HepG2 (cell line): Measurements from ENCODE around the gene CPED1. TPM values are rescaled to one million over a fixed set of nuclear protein-coding genes. Genes with fewer than 3 reads are reported as not detected.

Experiments
- ATAC-seq: fragments of 200-7000 bp; cut with Tn5 transposase; 3 replicates; pipeline ENCODE4 v1.9.1; 2020; ENCODE audit warnings: mild to moderate bottlenecking, moderate library complexity
- BruUV-seq: library from RNA; stranded (reverse); fragments of 400-500 nt; replicated peaks from 2 replicates; lab custom pipeline; 2021; lab: Mats Ljungman, UMichigan
- CTCF ChIA-PET: fragments of 300-600 bp; formaldehyde crosslinking; extraction: SDS; loops from one replicate; lab custom pipeline; 2021; ENCODE audit warnings: low total read pairs, inconsistent platforms, low intra/inter-chr PET ratio; lab: Yijun Ruan, JAX
- POLR2A ChIA-PET: fragments of 350-600 bp; sonication (Branson Sonifier 250); formaldehyde crosslinking; loops from one replicate; lab custom pipeline; 2020; ENCODE audit warnings: antibody characterized with exemption, inconsistent platforms; lab: Yijun Ruan, JAX
- DNase-seq: peaks from one replicate; pipeline ENCODE4 v3.0.0-alpha.2; 2015; ENCODE audit warnings: low spot score
- FAIRE-seq: peaks from 3 replicates; lab custom pipeline; 2011; peaks lifted over from hg19 to GRCh38; lab: Jason Lieb, UNC
- H2AFZ ChIP-seq: one replicate; pipeline ENCODE4 v1.6.1; 2011; ENCODE audit warnings: low read length, inconsistent platforms
- H3K27ac ChIP-seq: fragments of 300-600 bp; 3 replicates; pipeline ENCODE4 v1.8.0; 2011; ENCODE audit warnings: mixed run types, mild to moderate bottlenecking, mixed read lengths, low read length, inconsistent platforms; ENCODE audit not compliant: insufficient read depth; ENCODE audit errors: extremely low read length
- H3K27me3 ChIP-seq, 2 experiments: fragments of 200-600 bp in 1 of 2; 2 replicates in 1 of 2; 3 replicates in 1 of 2; pipeline versions ENCODE4 v1.6.0 to v1.8.0; 2011; ENCODE audit warnings: low read length in 2 of 2, mild to moderate bottlenecking in 2 of 2, moderate library complexity in 2 of 2, inconsistent platforms in 1 of 2; ENCODE audit not compliant: insufficient read depth in 2 of 2, control insufficient read depth in 1 of 2
- H3K36me3 ChIP-seq, 2 experiments: fragments of 200-600 bp in 1 of 2; replicated peaks in 1 of 2; 2 replicates in 1 of 2; 3 replicates in 1 of 2; pipeline versions ENCODE4 v1.5.1 to v1.8.0; 2011; ENCODE audit warnings: low read length in 2 of 2, inconsistent platforms in 1 of 2; ENCODE audit not compliant: insufficient read depth in 2 of 2, control insufficient read depth in 1 of 2
- H3K4me1 ChIP-seq: 2 replicates; pipeline ENCODE4 v1.5.1; 2012; ENCODE audit warnings: low read length, inconsistent platforms; ENCODE audit not compliant: insufficient read depth
- H3K4me2 ChIP-seq: 2 replicates; pipeline ENCODE4 v1.6.0; 2011; ENCODE audit warnings: low read depth, low read length, inconsistent platforms
- H3K4me3 ChIP-seq, 3 experiments: fragments of 200-600 bp in 1 of 3; sonication (generic), shearing (Covaris generic) in 1 of 3; replicated peaks in 1 of 3; 2 replicates each; pipeline ENCODE4 v1.5.1; 2011 to 2016; ENCODE audit warnings: low read length in 3 of 3, inconsistent platforms in 2 of 3, low read depth in 2 of 3, mild to moderate bottlenecking in 2 of 3, control low read depth in 1 of 3, mixed read lengths in 1 of 3; ENCODE audit not compliant: insufficient read depth in 1 of 3
- H3K79me2 ChIP-seq: one replicate; pipeline ENCODE4 v1.6.1; 2011; ENCODE audit warnings: low read length, inconsistent platforms; ENCODE audit not compliant: insufficient read depth
- H3K9ac ChIP-seq: 2 replicates; pipeline ENCODE4 v1.6.0; 2011; ENCODE audit warnings: mild to moderate bottlenecking, low read depth, low read length, inconsistent platforms; ENCODE audit not compliant: insufficient read depth
- H3K9me3 ChIP-seq: 2 replicates; pipeline ENCODE4 v1.5.1; 2012; ENCODE audit warnings: mild to moderate bottlenecking, low read length
- H4K20me1 ChIP-seq: 2 replicates; pipeline ENCODE4 v1.6.0; 2011; ENCODE audit warnings: inconsistent platforms, mild to moderate bottlenecking, low read length, moderate library complexity; ENCODE audit not compliant: insufficient read depth
- CEBPB ChIP-seq: IDR thresholded peaks from 2 replicates; pipeline ENCODE4 v1.6.1; 2011; ENCODE audit warnings: low read depth, low read length, improper control_type of control experiment, borderline replicate concordance
- HOXA9 ChIP-seq: sonication (generic); formaldehyde crosslinking; IDR thresholded peaks from 2 replicates; pipeline ENCODE4 v1.8.1; 2022; ENCODE audit warnings: missing genetic modification reagents, mild to moderate bottlenecking, moderate library complexity, borderline replicate concordance
- ZBTB38 ChIP-seq: sonication (generic); formaldehyde crosslinking; IDR thresholded peaks from 2 replicates; pipeline ENCODE4 v1.5.1; 2020; ENCODE audit warnings: mild to moderate bottlenecking, missing genetic modification reagents
- ZNF263 ChIP-seq: sonication (generic); formaldehyde crosslinking; IDR thresholded peaks from 2 replicates; pipeline ENCODE4 v1.4.0; 2020; ENCODE audit warnings: missing genetic modification reagents
- whole genome bisulfite sequencing: methylation state at CpG from one replicate; pipeline ENCODE4 v1.1.6; 2017; ENCODE audit warnings: low lambda C conversion rate; 5-methylcytosine and 5-hydroxymethylcytosine counted together
- in situ Hi-C: cut with HindIII; loops from 2 replicates; pipeline ENCODE4 v1.10.0; 2017; ENCODE audit warnings: low pct_unique_long_range_greater_than_20kb; ENCODE audit not compliant: extremely low pct_ligation_motif_present
- intact Hi-C: fragments of 100-400 bp; cut with micrococcal nuclease; formaldehyde crosslinking; loops from one replicate; pipeline ENCODE4 v1.10.0; 2022; ENCODE audit not compliant: unreplicated experiment
- polyA plus RNA-seq, 8 experiments: library from polyadenylated mRNA; depleted of rRNA in 3 of 8; stranded (reverse) in 7 of 8; unstranded in 1 of 8; fragments of >200 nt; fragmentation: Illumina TruSeq in 4 of 8; extraction: Trizol in 4 of 8; gene quantifications; 2 replicates each; pipeline versions ENCODE4 v1.2.1 to v1.2.3, GENCODE V29; 2011 to 2016; ENCODE audit warnings: low read depth in 4 of 8, missing spikeins in 1 of 8, mixed read lengths in 1 of 8; ENCODE audit not compliant: insufficient read depth in 1 of 8
- total RNA-seq, 5 experiments: library from RNA; depleted of rRNA; stranded (reverse); fragments of >200 nt; fragmentation: Illumina TruSeq; extraction: Trizol; gene quantifications; 2 replicates each; pipeline ENCODE4 v1.2.3, GENCODE V29; 2016; ENCODE audit warnings: low read depth in 1 of 5
- TF ChIP-seq, protein P1 (sequence below): sonication (generic); formaldehyde crosslinking; IDR thresholded peaks from 2 replicates; pipeline ENCODE4 v1.5.0; 2020; ENCODE audit warnings: mild to moderate bottlenecking, missing genetic modification reagents, borderline replicate concordance
- TF ChIP-seq, protein P2 (sequence below): IDR thresholded peaks from 2 replicates; pipeline ENCODE4 v1.6.1; 2012; ENCODE audit warnings: inconsistent platforms
- TF ChIP-seq, protein P3 (sequence below): sonication (generic); formaldehyde crosslinking; conservative IDR thresholded peaks from 2 replicates; pipeline ENCODE4 v1.4.0; 2020; ENCODE audit warnings: missing genetic modification reagents

CPED1 gene
- total and polyA plus RNA-seq, 2 of the 13 experiments (the other 11 are each of a cell fraction or from before 2014, with no cell fraction given), result 11.5 to 27.0 TPM

DNA sequence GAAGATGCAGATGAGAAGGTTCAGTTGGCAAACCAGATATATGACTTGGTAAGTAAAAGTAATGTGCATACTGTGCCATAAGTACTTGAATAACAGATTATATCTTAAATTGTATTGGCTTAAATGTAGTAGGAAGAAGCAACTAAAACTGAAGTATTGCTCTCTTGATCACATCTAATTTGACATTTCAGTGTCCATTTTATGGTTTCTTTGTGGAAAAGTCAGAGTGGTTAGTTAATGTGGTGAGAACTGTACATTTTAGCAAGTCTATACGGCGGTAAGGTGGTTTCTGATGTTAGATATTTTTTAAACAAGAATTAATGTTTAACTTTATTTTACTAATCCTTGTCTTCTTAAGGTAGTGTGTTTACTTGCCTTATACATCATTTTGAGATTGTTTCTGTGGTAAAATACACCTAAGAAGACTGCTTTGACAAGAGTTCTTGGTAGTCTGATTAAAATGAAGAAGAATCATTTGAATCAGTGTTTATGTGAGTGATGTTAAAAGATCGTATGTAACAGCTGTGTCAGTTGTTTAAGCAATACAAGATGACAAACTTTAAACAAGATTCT, 32.8 kb upstream of the CPED1 start (continued):
- TF ChIP-seq, protein P1, sequence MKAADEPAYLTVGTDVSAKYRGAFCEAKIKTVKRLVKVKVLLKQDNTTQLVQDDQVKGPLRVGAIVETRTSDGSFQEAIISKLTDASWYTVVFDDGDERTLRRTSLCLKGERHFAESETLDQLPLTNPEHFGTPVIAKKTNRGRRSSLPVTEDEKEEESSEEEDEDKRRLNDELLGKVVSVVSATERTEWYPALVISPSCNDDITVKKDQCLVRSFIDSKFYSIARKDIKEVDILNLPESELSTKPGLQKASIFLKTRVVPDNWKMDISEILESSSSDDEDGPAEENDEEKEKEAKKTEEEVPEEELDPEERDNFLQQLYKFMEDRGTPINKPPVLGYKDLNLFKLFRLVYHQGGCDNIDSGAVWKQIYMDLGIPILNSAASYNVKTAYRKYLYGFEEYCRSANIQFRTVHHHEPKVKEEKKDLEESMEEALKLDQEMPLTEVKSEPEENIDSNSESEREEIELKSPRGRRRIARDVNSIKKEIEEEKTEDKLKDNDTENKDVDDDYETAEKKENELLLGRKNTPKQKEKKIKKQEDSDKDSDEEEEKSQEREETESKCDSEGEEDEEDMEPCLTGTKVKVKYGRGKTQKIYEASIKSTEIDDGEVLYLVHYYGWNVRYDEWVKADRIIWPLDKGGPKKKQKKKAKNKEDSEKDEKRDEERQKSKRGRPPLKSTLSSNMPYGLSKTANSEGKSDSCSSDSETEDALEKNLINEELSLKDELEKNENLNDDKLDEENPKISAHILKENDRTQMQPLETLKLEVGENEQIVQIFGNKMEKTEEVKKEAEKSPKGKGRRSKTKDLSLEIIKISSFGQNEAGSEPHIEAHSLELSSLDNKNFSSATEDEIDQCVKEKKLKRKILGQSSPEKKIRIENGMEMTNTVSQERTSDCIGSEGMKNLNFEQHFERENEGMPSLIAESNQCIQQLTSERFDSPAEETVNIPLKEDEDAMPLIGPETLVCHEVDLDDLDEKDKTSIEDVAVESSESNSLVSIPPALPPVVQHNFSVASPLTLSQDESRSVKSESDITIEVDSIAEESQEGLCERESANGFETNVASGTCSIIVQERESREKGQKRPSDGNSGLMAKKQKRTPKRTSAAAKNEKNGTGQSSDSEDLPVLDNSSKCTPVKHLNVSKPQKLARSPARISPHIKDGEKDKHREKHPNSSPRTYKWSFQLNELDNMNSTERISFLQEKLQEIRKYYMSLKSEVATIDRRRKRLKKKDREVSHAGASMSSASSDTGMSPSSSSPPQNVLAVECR, result no peak

DNA sequence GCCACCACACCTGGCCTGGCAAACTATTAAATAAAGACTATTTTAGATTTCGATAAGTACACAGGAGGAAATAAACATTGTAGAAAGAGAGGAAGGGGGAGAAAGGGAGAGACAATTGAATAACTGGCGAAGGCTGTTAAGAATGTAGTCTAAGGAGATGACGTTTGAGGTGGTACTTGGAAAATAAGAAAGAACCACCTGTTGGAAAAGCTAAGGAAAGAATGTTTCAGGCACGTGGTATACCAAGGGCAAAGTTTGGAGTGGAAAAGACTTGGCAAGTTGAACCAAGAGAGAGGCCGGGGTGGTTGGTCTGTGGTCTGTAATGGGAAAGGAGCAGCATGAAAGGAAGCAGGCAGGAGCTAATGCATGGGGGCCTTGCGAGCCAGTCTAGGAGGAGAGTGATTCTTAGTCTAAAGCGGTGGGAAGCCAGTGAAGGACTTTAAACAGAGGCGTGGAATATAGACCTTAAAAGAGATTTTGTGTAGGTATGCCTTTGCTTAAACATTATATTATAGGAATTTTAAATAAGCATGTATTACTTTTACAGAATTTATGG, 28.5 kb upstream of the CPED1 start:
- Histone ChIP-seq H2AFZ (no peak overlapping the region), H4K20me1 (no peaks in the 10 kb centered on the region), H3K27me3 (no peaks in the 10 kb centered on the region), H3K4me3 (no peak overlapping the region), H3K4me1 (no peaks in the 10 kb centered on the region), H3K79me2 (no peaks in the 10 kb centered on the region), H3K9ac (no peak overlapping the region), H3K4me2 (no peak overlapping the region), H3K9me3 (no peaks in the 10 kb centered on the region), H3K36me3 (peaks cover 1 to 13% of the 10 kb centered on the region in 2 experiments; a peak in 3 of 5 replicates), H3K27ac (no peak overlapping the region)
- TF ChIP-seq ZBTB38 (CRISPR knock-in tag), result no peak
- no peak for TF ChIP-seq CEBPB
- no peak for TF ChIP-seq ZNF263 (CRISPR knock-in tag)
- TF ChIP-seq, protein P2, sequence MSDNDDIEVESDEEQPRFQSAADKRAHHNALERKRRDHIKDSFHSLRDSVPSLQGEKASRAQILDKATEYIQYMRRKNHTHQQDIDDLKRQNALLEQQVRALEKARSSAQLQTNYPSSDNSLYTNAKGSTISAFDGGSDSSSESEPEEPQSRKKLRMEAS, result no peak
- TF ChIP-seq HOXA9 (CRISPR knock-in tag), result no peak
- TF ChIP-seq, protein P3, sequence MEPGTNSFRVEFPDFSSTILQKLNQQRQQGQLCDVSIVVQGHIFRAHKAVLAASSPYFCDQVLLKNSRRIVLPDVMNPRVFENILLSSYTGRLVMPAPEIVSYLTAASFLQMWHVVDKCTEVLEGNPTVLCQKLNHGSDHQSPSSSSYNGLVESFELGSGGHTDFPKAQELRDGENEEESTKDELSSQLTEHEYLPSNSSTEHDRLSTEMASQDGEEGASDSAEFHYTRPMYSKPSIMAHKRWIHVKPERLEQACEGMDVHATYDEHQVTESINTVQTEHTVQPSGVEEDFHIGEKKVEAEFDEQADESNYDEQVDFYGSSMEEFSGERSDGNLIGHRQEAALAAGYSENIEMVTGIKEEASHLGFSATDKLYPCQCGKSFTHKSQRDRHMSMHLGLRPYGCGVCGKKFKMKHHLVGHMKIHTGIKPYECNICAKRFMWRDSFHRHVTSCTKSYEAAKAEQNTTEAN (CRISPR knock-in tag), result no peak
- ATAC-seq (no peak; the same call in 2 of the 3 replicates), FAIRE-seq (no peak), DNase-seq (no peak)
- in situ Hi-C loops, result no loop called here
- POLR2A ChIA-PET, result interaction anchor here (1.5 kb wide), 1 partner anchor 9 kb away, joined by 6 read pairs; the partner anchor contains the start of gene ING3
- WGBS, result 97% methylated on average over 8 of the region's 8 CpGs
- intact Hi-C loops, result loop anchor here (10.0 kb wide), 1 partner anchor 1725 kb away; no protein-coding TSS in a partner anchor
- CTCF ChIA-PET, result no interaction called here
- no TSS peak for BruUV-seq
